HG02763 (cell line): ENCODE results near the gene NDUFB5.

Experiments used
- ATAC-seq: cut with Tn5 transposase; IDR thresholded peaks from one replicate; pipeline ENCODE4 v1.9.1; 2021; ENCODE audit warnings: mild to moderate bottlenecking, moderate library complexity; ENCODE audit not compliant: unreplicated experiment

Gene NDUFB5

DNA sequence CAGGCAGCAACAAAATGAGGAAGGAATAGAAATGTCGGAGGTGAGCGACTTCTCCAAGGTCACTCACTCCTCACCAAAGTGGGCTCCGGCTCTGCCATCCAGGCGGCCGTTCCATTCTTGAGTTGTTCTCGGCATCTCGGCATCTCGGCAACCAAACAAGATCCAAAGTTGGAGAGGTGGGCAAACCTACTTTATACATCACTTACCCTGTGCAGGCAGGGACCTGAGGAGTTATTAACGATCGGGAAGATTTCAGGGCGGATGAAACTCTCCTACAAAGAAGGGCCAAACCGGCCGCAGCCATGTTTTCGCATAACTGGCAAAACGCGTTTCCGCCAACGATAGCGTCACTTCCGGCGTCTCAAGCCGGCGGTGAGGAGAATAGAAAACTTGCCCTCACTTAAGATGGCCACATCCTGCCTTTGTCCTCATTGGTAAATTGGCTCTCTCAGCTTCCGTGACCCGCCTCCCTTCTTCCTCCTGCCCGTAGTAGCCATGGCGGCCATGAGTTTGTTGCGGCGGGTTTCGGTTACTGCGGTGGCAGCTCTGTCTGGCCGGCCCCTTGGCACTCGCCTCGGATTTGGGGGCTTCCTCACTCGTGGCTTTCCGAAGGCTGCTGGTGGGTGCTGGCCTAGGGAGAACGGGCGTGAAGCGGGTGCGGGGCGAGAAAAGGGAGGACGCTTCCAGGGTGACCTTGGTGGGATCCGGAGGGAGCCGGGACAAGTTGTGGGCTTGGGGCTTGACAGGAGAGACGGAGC is at the start of gene NDUFB5, which contains the start of gene MRPL47:
Gene NDUFB5, plus strand, starts transcription at position 474 of the 758 bp plus-strand sequence. Its CDS starts 22 bp downstream, at position 496.
Gene MRPL47, minus strand, starts transcription at position 318 of the 758 bp plus-strand sequence. Its CDS starts 14 bp downstream, at position 304.
- peak; percentile 98 for ATAC-seq

DNA sequence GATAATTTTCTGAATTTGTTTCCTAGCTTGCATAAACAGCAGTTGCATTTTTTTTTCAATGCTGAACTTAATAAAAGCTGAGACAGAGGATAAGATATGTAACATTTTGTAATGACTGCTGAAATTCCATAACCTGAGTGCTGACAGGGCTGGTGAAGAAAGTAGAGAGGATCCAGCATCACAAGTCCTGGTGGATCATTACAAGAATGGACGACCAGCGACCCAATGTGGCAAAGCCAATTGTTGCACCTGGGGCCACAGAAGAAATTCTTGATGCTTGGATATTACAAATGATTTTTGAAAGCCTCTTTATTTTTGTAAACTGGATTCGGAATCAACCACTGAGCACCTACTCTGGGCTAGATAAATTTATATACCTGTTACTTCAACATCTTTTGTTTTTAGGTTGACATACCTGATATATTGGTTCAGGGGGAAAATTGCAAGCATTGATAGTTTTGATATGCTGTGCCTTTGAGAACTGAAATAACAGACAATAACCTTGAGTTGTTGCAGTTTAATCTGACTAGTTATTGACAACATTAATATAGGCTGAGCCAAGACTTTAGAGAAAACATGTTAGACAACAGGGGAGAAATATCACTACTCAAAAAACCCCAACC is 45.7 kb upstream of the NDUFB5 start:
- ATAC-seq = no peak

DNA sequence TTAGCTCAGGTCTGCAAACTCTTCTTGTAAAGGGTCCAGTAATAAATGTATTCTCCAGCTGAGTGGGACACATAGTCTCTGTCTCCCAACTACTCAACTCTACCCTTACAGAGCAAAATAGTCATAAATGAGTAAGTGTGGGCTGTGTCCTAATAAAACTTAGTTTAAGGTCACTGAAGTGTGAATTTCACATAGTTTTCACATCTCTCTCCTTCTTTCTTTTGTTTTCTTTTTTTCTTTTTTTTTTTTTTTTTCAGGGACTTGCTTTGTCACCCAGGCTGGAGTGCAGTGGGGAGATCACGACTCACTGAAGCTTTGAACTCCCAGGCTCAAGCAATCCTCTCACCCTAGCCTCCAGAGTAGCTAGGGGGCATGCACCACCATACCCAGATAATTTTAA is 43.8 kb upstream of the NDUFB5 start:
- ATAC-seq = no peak

DNA sequence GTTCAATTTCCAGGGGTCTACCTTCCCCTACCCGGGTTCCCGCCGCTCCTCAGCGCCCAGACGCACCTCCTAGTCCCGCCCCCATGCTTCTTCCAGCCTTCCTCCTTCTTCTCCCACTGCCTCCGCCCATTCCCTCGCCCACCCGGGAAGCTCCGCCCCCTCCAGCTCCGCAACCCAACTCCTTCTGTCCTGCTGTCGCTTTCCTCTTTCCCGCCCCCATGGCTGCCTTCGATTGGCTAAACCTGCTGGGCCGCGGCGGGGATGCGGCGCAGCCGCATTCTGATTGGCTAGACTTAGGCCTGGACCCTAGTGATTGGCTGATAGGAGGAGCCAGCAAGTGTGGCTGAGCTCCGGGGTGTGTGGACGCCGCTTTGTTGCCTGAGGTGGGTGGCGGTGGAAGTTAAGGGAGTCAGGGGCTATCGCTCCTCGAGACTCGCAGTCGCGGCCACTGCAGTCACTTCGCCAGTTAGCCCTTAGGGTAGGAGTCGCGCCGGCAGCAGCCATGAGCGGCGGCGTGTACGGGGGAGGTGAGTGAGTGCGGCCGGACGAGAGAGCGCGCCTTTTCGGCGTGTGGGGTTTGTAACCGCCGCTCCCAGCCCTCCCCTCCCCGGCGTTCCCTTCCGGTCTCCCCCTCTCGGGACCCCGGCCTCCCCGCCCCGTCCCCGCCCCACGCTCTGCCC is 41.9 kb upstream of the NDUFB5 start, which contains the start of gene ACTL6A:
Gene ACTL6A, plus strand, starts transcription at position 336 of the 680 bp plus-strand sequence. Its CDS starts 167 bp downstream, at position 503.
- ATAC-seq = peak; percentile 98

DNA sequence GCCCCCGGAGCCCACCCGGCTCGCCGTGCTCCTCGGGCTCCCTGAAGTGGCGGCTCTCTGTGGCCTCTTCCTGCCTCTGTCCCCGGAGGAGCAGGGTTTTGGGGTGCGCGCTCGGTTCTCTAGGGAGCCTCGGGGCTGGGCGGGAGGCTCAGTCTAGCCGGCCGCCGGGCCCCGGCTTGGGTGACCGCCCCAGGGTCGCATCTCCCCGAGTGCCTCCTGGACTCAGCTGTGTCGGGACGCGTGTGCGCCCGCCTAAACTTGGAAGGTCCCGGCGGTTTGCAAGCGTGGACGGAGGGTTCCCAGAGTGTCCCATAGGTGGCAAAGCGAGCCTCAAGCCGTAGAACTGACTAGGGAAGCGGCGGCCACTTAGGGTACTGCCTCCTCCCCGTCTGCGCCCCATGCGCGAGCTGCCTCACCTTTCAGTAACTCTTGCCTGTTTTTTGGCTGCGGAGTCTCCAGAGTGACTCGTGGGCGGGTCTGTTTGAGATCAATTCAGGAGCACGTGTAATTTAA is 41.3 kb upstream of the NDUFB5 start:
- peak; percentile 41 for ATAC-seq

DNA sequence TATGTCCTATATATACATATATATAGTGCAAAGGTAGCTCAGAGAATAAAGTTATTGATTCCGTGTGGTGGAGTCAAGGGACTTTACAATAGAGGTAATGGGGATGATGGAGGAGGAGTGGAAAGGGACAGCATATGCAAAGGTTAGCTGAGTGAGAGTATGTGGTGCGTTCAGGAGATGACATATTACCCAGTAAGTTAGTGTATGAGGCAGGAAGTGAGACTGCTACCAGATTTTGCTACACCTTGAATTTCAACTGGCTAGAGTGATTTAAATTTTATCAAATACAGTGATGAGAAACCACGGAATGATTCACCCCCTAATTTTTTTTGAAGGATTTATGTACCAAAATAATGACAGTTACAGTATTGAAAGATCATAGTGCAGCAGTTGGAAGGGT is 39.1 kb upstream of the NDUFB5 start:
- ATAC-seq = no peak

DNA sequence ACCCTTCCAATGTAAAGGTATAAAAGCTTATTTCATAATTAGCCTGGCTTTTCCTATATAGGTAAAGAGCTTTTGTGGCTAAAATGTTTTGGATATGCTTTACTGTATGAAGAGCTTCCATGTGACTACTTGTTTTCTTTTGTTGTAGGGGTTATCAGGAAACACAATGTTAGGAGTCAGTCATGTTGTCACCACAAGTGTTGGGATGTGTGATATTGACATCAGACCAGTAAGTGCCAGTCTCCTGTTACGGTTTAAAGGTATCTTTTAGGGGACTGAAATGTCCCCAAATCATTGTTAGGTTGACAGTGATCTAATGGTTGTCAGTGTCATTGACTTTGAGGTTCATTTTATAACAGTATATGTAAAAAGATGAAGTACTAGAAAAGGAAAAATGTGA is 23.6 kb upstream of the NDUFB5 start:
- no peak for ATAC-seq

DNA sequence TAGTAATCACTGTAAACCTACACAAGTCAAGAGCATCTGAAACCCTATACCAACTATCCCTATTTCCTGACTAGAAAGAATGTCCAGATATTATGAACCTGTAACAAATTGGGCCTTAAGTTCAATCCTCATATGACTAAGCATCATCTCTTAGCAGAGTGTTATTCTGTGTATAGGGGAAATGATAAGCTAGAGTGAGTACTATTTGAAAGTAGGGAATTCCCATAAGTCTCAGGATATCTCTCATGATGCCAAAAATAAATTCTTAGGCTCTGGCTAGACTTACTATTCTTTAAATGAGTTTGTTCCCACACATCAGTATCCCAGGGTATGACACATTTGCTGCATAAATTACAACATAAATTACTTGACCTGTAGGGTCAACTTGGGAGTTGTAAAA is 15.5 kb upstream of the NDUFB5 start:
- no peak for ATAC-seq

DNA sequence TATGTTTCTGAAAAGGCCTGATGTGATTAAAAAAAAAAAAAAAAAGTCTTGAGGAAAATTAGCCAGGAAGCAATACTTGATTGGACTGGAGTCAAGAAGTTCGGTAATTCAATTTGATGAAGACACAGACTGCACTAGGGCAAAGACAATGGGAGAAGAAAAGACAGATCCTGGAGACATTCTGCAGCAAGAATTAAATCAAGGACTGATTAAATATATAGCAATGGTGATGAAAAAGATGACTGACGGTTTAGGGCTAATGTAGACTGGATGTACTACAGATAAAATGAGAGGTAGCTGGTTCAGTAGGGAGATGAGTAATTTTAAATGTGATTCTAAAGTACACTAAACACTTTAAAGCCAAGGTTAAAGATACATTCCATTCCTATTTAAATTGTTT is 13.9 kb upstream of the NDUFB5 start:
- no peak for ATAC-seq

DNA sequence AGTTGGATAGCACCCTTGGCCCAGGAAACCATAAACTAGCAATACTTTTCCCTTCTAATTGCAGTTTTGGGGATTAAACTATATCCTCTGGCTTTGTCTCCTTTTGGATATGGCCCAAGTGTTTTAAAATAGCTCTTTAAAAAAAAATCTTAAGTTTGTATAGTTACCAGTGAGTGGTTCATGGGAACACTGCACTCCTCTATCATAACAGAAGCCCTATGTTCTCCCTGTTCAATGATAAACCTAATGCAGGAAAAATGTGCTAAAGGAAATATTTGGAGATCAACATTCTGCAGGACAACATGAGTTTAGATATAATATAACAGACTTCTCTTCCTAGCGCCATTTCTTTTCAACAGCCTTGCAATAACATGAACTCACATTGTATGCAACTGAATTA is 13.3 kb upstream of the NDUFB5 start:
- no peak for ATAC-seq

DNA sequence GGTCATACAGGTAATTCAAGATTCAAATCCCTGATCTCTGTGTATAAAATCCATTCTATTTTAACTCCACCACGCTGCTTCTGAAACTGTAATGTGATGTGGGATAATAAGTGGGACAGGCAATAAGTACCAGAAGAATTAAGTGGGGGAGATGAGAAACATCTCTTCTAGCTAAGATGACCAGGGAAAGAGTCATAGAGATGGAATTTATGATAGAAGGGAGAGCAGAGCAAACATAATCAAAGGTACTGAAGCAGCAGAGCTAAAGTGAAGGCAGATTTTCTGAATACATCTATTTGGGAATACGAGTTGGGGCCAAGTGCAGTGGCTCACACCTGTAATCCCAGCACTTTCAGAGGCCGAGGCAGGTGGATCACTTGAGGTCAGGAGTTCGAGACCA is 5.1 kb upstream of the NDUFB5 start:
- no peak for ATAC-seq

DNA sequence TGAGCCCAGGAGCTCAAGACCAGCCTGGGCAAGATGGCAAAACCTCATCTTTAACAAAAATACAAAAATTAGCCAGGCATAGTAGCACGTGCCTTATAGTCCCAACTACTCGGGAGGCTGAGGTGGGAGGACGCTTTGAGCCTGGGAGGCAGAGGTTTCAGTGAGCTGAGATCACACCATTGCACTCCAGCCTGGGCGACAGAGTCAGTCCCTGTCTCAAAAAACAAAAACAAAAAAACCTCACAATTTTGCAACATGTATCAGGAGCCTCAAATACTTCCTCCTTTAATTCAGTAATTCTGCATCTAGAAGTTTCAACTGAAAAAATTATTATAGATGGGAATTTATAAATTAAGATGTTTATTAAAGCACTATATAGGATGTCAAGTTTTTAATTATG is 1.3 kb upstream of the NDUFB5 start:
- ATAC-seq = no peak

DNA sequence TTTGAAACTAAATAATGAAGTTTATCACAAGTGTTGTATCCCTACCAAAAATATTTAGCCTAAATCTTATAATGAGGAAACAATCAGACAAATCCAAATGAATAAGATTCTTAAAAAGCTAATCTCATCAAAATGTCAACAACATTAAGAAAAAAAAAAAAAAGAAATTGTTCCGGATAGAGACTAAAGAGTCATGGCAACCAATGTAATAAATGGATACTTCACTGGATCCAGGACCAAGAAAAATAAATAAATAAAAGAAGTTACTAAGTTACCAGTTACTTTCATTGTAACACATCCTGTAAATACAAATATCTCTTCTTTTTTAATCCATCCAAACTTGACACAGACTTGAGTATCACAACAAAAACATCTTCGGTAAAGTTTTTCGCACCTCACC is 763 bp upstream of the NDUFB5 start:
- ATAC-seq = no peak

DNA sequence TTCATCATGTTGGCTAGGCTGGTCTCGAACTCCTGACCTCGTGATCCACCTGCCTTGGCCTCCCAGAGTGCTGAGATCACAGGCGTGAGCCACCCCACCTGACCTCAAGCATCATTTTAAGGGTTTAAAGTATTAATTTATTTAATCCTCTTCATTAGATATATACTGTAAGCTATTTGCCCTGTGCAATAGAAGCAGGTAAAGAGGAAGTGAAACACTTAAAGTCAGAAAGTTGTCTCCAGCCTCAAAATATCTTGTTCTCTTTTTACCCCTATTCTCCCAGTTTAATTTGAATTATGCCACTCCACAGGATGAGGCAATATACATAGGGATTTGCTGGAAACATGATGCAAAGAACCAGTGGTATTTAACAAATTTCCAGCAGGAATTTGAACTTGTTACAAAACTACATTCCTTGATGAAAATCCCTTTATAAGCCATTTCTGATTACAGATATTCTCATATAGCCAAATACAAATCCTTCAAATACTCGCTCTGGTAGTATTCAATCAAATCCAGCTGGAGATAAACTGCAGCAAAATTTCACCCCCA is 2.0 kb downstream of the NDUFB5 start:
- no peak for ATAC-seq

DNA sequence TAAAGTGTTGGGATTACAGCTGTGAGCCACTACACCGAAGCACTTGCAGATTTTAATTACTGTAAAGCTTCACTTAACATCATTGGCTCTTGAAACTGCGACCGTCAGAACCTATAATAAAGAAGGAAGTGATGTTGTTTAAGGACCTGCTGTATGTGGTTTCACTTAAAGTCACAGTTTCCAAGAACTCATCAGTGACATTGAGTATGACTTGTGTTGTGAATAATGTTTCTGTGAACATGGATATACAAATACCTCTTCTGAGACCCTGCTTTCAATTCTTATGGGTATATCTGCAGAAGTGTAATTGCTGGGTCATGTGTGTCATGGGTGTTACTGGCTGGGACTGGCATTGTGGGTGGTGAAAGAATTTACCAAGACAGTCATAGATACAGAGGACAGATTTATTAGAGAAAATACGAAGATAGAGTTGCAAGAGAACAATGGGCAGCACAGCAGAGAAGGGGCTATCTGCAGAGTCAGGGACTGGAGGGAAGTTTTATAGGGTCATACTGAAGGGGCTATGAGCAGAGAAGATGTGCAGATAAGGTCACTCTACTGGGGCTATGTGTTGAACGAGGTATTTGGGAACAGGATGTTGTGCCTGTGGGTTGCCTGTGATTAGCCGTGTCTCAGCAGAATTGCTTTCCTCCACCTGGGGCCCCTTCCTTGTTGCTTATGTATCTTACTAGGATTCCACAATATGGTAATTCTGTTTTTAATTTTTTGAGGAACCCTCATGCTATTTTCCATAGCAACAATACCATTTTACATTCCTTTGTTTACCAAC is 4.5 kb downstream of the NDUFB5 start:
- ATAC-seq = peak; percentile 42

DNA sequence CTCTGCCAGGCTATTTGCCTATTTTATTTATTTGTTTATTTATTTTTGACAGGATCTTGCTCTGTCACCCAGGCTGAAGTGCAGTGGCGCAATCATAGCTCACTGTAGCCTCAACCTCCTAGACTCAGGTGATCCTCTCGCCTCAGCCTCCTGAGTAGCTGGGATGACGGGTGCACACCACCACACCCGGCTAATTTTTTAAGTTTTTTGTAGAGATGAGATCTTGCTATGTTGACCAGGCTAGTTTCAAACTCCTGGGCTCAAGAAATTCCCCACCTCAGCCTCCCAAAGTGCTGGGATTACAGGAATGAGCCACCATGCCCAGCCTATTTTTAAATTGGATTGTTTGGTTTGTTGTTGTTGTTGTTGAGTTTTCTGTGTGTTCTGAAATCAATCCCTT is 5.5 kb downstream of the NDUFB5 start:
- no peak for ATAC-seq

DNA sequence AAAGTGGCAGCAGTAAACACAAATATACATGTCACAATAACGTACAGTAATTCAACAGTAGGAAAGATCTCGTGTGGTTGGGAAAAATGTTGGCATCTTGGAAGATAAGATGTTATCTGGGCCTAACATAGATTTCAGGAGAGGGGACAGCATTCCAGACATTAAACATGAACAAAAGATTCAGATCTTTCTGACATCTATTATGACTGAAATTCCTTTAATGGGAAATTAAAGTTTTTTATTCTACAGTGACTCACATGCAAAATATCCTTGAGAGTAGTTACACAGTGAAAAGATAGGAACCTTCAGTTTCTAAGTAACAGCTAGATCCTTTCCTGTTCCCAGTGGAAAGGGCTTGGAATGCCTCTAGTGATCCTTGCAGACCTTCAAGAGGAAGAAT is 9.2 kb downstream of the NDUFB5 start:
- no peak for ATAC-seq

DNA sequence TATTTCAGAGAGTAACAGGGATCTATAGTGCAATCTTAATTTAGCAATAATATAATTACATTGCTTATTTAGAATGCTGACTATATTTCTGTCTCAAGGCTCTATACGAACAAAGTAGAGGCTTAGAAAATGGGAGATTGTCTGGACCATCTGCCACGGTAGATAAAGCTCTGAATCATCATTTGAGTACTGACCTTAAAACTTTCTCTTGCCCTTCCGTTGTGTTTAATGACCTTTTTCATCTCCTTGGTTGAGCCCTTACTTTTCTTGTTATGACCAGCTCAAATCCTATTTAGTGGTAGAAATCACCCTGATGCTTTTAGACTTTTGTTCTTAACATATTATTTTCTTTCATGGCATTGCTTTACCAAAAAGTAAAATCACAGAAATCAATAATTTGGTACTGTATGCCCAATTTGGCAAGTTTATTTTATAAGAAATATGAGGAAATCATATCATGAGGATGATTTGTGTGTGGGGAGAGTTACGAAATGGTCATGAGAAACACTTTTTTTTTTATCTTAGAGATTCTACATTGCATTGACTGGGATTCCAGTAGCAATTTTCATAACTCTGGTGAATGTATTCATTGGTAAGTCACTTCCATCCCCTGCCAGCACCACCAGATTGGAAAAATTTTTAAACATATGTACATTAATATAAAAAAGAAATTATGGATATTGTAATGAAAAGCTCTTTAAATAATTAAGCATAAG is 11.0 kb downstream of the NDUFB5 start:
- no peak for ATAC-seq

DNA sequence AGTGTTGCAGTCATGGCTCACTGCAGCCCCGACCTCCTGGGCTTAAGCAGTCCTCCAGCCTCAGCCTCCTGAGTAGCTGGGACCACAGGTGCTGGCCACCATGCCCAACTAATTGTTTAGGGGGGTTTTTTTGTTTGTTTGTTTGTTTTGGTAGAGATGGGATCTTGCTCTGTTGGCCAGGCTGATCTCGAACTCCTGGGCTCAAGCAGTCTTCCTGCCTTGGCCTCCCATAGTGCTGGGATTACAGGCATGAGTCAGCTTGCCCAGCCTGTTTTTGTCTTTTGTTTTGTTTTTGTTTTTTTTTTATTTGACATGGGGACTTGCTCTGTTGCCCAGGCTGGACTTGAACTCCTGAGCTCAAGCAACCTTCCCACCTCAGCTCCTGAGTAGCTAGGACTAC is 17.4 kb downstream of the NDUFB5 start:
- ATAC-seq = no peak

DNA sequence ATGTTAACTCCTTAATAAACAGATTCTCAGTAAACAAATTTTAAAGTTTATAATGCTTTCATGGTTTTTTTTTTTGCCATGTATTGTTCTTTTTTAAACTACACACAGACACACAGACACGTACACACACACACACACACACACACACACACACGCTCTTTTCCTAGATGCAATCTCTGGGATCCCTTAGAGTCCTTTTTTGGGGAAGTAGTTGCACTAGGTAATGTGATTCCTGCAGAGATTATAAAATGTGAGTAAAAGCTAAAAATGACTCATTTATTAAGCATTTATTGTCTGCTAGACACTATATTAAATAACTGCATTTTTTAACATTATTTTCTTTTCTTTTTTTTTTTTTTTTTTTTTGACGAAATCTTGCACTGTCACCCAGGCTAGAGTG is 19.9 kb downstream of the NDUFB5 start:
- ATAC-seq = no peak
